Measurements from ENCODE around the gene OTOL1. TPM values are rescaled to one million over a fixed set of nuclear protein-coding genes. Genes with fewer than 3 reads are reported as not detected.

Gene OTOL1
- total and polyA plus RNA-seq, 8 donors = not detected

- TF ChIP-seq, protein P1, sequence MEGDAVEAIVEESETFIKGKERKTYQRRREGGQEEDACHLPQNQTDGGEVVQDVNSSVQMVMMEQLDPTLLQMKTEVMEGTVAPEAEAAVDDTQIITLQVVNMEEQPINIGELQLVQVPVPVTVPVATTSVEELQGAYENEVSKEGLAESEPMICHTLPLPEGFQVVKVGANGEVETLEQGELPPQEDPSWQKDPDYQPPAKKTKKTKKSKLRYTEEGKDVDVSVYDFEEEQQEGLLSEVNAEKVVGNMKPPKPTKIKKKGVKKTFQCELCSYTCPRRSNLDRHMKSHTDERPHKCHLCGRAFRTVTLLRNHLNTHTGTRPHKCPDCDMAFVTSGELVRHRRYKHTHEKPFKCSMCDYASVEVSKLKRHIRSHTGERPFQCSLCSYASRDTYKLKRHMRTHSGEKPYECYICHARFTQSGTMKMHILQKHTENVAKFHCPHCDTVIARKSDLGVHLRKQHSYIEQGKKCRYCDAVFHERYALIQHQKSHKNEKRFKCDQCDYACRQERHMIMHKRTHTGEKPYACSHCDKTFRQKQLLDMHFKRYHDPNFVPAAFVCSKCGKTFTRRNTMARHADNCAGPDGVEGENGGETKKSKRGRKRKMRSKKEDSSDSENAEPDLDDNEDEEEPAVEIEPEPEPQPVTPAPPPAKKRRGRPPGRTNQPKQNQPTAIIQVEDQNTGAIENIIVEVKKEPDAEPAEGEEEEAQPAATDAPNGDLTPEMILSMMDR (IDR thresholded peaks at IDR 0.05) = no peak
These were observed 27.3 kb downstream of the OTOL1 start for GRCh38 chr3:161523916-161524315.

GRCh38 chr3:161531930-161532329, 35.3 kb downstream of the OTOL1 start:
- 52 to 74% methylated on average over 1 of the region's 1 CpG for WGBS, 2 donors
- H3K4me3 ChIP-seq = no peak overlapping the region
- H3K9me3 ChIP-seq = no peaks in the 10 kb centered on the region
- DNase-seq = no peak
- TF ChIP-seq, protein P1 (IDR thresholded peaks at IDR 0.05) = no peak
- H3K27ac ChIP-seq = no peak overlapping the region
- FAIRE-seq = no peak
- no peaks in the 10 kb centered on the region for H3K27me3 ChIP-seq
- H3K36me3 ChIP-seq = no peaks in the 10 kb centered on the region
- no peak for ATAC-seq
- H3K4me1 ChIP-seq = no peaks in the 10 kb centered on the region
- intact Hi-C loops (cut with DNase I) = no loop called here

More at GRCh38 chr3:161523916-161524315, 27.3 kb downstream of the OTOL1 start:
- ATAC-seq = no peak
- Histone ChIP-seq H3K4me1 (no peaks in the 10 kb centered on the region), H3K36me3 (no peaks in the 10 kb centered on the region), H3K4me3 (no peak overlapping the region), H3K27ac (no peak overlapping the region), H3K9me3 (no peaks in the 10 kb centered on the region), H3K27me3 (no peaks in the 10 kb centered on the region)
- no peak for DNase-seq
- WGBS, 2 donors = 69 to 81% methylated on average over 1 of the region's 1 CpG
- intact Hi-C loops (cut with DNase I) = no loop called here
- FAIRE-seq = no peak

- H3K27me3 ChIP-seq = no peaks in the 10 kb centered on the region
- FAIRE-seq = no peak
- DNase-seq = no peak
- no peaks in the 10 kb centered on the region for H3K36me3 ChIP-seq
- H3K9me3 ChIP-seq = no peaks in the 10 kb centered on the region
- no peaks in the 10 kb centered on the region for H3K4me1 ChIP-seq
- TF ChIP-seq, protein P1 (IDR thresholded peaks at IDR 0.05) = no peak
- intact Hi-C loops (cut with DNase I) = no loop called here
- H3K27ac ChIP-seq = no peak overlapping the region
- no peak overlapping the region for H3K4me3 ChIP-seq
- WGBS, 2 donors = 67 to 75% methylated on average over 1 of the region's 1 CpG
- no peak for ATAC-seq
These were observed 44.0 kb downstream of the OTOL1 start for GRCh38 chr3:161540594-161540993.

DNA sequence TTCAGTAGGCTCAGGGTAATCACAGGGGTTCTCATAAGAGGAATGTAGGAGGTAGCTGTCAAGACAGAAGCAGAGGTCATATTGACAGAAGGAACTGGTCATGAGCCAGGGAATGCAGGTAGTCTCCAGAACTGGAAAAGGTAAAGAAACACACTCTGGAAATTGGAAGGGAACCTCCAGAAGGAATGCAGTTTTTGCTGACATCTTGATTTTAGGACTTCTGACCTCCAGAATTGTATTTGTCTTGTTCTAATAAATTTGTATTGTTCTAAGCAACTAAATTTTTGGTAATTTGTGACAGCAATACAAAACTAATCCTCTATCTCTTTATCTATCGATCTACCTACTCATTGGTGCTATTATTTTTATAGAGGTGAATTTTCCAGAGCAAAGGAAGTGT, 49.2 kb downstream of the OTOL1 start:
- WGBS, 2 donors = 69 to 92% methylated on average over 1 of the region's 1 CpG
- TF ChIP-seq, protein P1 (IDR thresholded peaks at IDR 0.05) = no peak
- no peak for ATAC-seq
- H3K27ac ChIP-seq = no peak overlapping the region
- no peaks in the 10 kb centered on the region for H3K4me1 ChIP-seq
- no peak for DNase-seq
- H3K27me3 ChIP-seq = no peaks in the 10 kb centered on the region
- intact Hi-C loops (cut with DNase I) = no loop called here
- no peak for FAIRE-seq
- no peaks in the 10 kb centered on the region for H3K9me3 ChIP-seq
- H3K4me3 ChIP-seq = no peak overlapping the region
- H3K36me3 ChIP-seq = no peaks in the 10 kb centered on the region

- FAIRE-seq = no peak
- no peaks in the 10 kb centered on the region for H3K27me3 ChIP-seq
- no peak overlapping the region for H3K4me3 ChIP-seq
- no peaks in the 10 kb centered on the region for H3K4me1 ChIP-seq
- intact Hi-C loops (cut with DNase I) = no loop called here
- no peak overlapping the region for H3K27ac ChIP-seq
- no peaks in the 10 kb centered on the region for H3K9me3 ChIP-seq
- no peak for ATAC-seq
- DNase-seq = no peak
- TF ChIP-seq, protein P1 (IDR thresholded peaks at IDR 0.05) = no peak
- 47 to 62% methylated on average over 4 of the region's 4 CpGs for WGBS, 2 donors
- no peaks in the 10 kb centered on the region for H3K36me3 ChIP-seq
These were observed 51.7 kb downstream of the OTOL1 start for GRCh38 chr3:161548301-161548700.

Measured in pancreas (tissue), 10 donors.